Measurements from ENCODE around the gene EPB41L2. TPM values are rescaled to one million over a fixed set of nuclear protein-coding genes. Genes with fewer than 3 reads are reported as not detected.

The EPB41L2 gene
- total and polyA plus RNA-seq, 2 experiments from 2014 or later = 76.2 to 91.7 TPM

- TF ChIP-seq, protein P1, sequence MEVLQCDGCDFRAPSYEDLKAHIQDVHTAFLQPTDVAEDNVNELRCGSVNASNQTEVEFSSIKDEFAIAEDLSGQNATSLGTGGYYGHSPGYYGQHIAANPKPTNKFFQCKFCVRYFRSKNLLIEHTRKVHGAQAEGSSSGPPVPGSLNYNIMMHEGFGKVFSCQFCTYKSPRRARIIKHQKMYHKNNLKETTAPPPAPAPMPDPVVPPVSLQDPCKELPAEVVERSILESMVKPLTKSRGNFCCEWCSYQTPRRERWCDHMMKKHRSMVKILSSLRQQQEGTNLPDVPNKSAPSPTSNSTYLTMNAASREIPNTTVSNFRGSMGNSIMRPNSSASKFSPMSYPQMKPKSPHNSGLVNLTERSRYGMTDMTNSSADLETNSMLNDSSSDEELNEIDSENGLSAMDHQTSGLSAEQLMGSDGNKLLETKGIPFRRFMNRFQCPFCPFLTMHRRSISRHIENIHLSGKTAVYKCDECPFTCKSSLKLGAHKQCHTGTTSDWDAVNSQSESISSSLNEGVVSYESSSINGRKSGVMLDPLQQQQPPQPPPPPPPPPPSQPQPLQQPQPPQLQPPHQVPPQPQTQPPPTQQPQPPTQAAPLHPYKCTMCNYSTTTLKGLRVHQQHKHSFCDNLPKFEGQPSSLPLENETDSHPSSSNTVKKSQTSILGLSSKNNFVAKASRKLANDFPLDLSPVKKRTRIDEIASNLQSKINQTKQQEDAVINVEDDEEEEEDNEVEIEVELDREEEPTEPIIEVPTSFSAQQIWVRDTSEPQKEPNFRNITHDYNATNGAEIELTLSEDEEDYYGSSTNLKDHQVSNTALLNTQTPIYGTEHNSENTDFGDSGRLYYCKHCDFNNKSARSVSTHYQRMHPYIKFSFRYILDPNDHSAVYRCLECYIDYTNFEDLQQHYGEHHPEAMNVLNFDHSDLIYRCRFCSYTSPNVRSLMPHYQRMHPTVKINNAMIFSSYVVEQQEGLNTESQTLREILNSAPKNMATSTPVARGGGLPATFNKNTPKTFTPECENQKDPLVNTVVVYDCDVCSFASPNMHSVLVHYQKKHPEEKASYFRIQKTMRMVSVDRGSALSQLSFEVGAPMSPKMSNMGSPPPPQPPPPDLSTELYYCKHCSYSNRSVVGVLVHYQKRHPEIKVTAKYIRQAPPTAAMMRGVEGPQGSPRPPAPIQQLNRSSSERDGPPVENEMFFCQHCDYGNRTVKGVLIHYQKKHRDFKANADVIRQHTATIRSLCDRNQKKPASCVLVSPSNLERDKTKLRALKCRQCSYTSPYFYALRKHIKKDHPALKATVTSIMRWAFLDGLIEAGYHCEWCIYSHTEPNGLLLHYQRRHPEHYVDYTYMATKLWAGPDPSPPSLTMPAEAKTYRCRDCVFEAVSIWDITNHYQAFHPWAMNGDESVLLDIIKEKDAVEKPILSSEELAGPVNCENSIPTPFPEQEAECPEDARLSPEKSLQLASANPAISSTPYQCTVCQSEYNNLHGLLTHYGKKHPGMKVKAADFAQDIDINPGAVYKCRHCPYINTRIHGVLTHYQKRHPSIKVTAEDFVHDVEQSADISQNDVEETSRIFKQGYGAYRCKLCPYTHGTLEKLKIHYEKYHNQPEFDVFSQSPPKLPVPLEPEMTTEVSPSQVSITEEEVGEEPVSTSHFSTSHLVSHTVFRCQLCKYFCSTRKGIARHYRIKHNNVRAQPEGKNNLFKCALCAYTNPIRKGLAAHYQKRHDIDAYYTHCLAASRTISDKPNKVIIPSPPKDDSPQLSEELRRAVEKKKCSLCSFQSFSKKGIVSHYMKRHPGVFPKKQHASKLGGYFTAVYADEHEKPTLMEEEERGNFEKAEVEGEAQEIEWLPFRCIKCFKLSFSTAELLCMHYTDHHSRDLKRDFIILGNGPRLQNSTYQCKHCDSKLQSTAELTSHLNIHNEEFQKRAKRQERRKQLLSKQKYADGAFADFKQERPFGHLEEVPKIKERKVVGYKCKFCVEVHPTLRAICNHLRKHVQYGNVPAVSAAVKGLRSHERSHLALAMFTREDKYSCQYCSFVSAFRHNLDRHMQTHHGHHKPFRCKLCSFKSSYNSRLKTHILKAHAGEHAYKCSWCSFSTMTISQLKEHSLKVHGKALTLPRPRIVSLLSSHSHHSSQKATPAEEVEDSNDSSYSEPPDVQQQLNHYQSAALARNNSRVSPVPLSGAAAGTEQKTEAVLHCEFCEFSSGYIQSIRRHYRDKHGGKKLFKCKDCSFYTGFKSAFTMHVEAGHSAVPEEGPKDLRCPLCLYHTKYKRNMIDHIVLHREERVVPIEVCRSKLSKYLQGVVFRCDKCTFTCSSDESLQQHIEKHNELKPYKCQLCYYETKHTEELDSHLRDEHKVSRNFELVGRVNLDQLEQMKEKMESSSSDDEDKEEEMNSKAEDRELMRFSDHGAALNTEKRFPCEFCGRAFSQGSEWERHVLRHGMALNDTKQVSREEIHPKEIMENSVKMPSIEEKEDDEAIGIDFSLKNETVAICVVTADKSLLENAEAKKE (CRISPR knock-in tag; IDR thresholded peaks at IDR 0.05) = no peak
These were observed 169.8 kb downstream of the EPB41L2 start (continued) for GRCh38 chr6:130893277-130893676.

DNA sequence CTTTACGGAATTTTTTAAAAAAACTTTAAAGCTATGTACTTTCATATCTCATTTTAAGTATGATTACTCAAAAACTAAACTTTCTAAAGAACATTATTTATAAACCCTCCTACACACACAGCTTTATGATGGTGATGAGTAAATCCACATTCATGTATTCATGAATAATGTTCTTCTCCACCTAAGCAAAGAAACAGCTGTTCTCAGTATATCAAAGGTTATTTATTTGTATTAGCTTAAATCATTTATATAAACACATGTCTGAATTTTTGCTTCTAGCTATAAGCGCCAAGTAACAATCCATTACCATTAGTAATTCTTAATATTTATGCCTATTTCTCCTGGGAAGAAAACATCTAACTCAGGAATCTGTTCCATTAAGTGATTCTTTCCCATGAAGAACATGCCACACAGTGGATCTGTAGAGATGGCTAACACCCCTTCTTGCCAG lies 172.5 kb downstream of the EPB41L2 start:
- no peak overlapping the region for H2AFZ ChIP-seq
- H3K27ac Mint-ChIP-seq = no peak overlapping the region
- ATAC-seq = no peak
- H3K9me3 Mint-ChIP-seq = no peaks in the 10 kb centered on the region
- no peaks in the 10 kb centered on the region for H3K9me2 ChIP-seq (ENCODE audit: insufficient read depth)
- no peak for DNase-seq (ENCODE audit: low spot score)
- peaks cover 2% of the 10 kb centered on the region; the same call in 1 of the 3 replicates for H3K4me1 Mint-ChIP-seq
- H3K4me2 ChIP-seq = no peak overlapping the region
- no peaks in the 10 kb centered on the region for H3K4me1 ChIP-seq (ENCODE audit: insufficient read depth)
- H3F3A ChIP-seq (replicated peaks; ENCODE audit: low read depth) = no peaks in the 10 kb centered on the region
- peaks cover 4% of the 10 kb centered on the region for H3K27me3 Mint-ChIP-seq (ENCODE audit: insufficient read depth, low read depth, poor library complexity)
- H4K20me1 ChIP-seq (replicated peaks; ENCODE audit: insufficient read depth) = no peaks in the 10 kb centered on the region
- no peaks in the 10 kb centered on the region for H3K27me3 ChIP-seq (ENCODE audit: insufficient read depth)
- no peak overlapping the region for H3K4me3 ChIP-seq
- H3K79me2 ChIP-seq (replicated peaks; ENCODE audit: insufficient read depth) = no peaks in the 10 kb centered on the region
- H3K4me3 Mint-ChIP-seq = no peak overlapping the region
- peaks cover 19% of the 10 kb centered on the region for H3K36me3 Mint-ChIP-seq (ENCODE audit: low read depth)
- H3K27ac ChIP-seq (ENCODE audit: low read depth) = no peak overlapping the region
- no peaks in the 10 kb centered on the region for H3K36me3 ChIP-seq (ENCODE audit: insufficient read depth)
- TF ChIP-seq STAT1 (IDR thresholded peaks at IDR 0.05; ENCODE audit: unreplicated experiment) (no peak), REST (IDR thresholded peaks at IDR 0.05; ENCODE audit: unreplicated experiment) (no peak), ZNF331 (CRISPR knock-in tag; IDR thresholded peaks at IDR 0.05; ENCODE audit: low read depth) (no peak), NANOG (IDR thresholded peaks at IDR 0.05; ENCODE audit: borderline replicate concordance) (no peak), ZNF114 (CRISPR knock-in tag; IDR thresholded peaks at IDR 0.05) (no peak)
- TF ChIP-seq, protein P1 (CRISPR knock-in tag; IDR thresholded peaks at IDR 0.05) = no peak

Measured in GM23338 (cell line).